Measurements from ENCODE around the gene TNS1.
"Not testable (repeated sequence)": the region's sequence is repeated elsewhere in the genome, so short reads cannot be mapped to it uniquely, and the experiment has no call there.

TNS1 gene

DNA sequence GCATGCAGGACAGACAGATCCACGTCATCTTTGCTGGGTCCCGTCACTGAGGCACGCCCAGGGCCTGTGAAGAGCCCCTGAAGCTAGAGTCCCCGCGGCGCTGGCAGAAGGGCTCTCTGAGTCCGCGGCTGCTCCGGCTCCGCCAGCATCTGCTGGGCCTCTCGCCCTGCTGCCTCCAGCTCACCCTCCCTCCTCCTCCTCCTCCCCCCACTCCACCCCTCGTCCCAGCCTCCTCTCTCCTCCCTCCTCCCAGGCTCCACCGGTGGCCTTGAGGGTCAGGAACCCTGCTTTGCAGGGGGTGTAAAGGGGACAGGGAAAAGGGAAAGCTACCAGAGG lies at the start of gene TNS1:
TNS1 (minus strand) TSS at position 151 of the 336 bp plus-strand sequence; CDS start at position 28, 123 bp downstream.
- Histone ChIP-seq H3K9me3 (no peaks in the 10 kb centered on the region), H3K27ac (no peak within 1 kb of the TSS), H3K4me1 (ENCODE audit: control insufficient read depth in 1 of 2, insufficient read depth in 1 of 2, low read depth in 1 of 2, low read length in 1 of 2) (peaks cover 41 to 50% of the 10 kb centered on the region in 2 experiments), H3K27me3 (peaks cover 2% of the 10 kb centered on the region), H3K36me3 (no peaks in the 10 kb centered on the region), H3K4me3 (ENCODE audit: low read depth in 1 of 2, low read length in 1 of 2) (no peak within 1 kb of the TSS)
- no peak for TF ChIP-seq CTCF (IDR thresholded peaks at IDR 0.05)

GRCh38 chr2:218051903-218052302 lies 49.1 kb upstream of the TNS1 start:
- H3K27me3 ChIP-seq, result no peaks in the 10 kb centered on the region
- H3K27ac ChIP-seq, result no peak overlapping the region
- H3K4me3 ChIP-seq (ENCODE audit: low read depth in 1 of 2, low read length in 1 of 2), result no peak overlapping the region
- peaks cover 14% of the 10 kb centered on the region in 2 experiments for H3K4me1 ChIP-seq (ENCODE audit: control insufficient read depth in 1 of 2, insufficient read depth in 1 of 2, low read depth in 1 of 2, low read length in 1 of 2)
- no peaks in the 10 kb centered on the region for H3K9me3 ChIP-seq
- no peaks in the 10 kb centered on the region for H3K36me3 ChIP-seq
- no peak for TF ChIP-seq CTCF (IDR thresholded peaks at IDR 0.05)

GRCh38 chr2:218047536-218048225 lies 44.9 kb upstream of the TNS1 start:
- Histone ChIP-seq H3K4me1 (ENCODE audit: control insufficient read depth in 1 of 2, insufficient read depth in 1 of 2, low read depth in 1 of 2, low read length in 1 of 2) (peaks cover 27 to 29% of the 10 kb centered on the region in 2 experiments), H3K4me3 (ENCODE audit: low read depth in 1 of 2, low read length in 1 of 2) (no peak overlapping the region), H3K27me3 (no peaks in the 10 kb centered on the region), H3K36me3 (no peaks in the 10 kb centered on the region), H3K9me3 (no peaks in the 10 kb centered on the region), H3K27ac (peak overlapping the region; percentile 55)
- no peak for TF ChIP-seq CTCF (IDR thresholded peaks at IDR 0.05)

GRCh38 chr2:218046238-218046637 lies 43.4 kb upstream of the TNS1 start:
- Histone ChIP-seq H3K27ac (peak overlapping the region; percentile 63), H3K36me3 (no peaks in the 10 kb centered on the region), H3K4me3 (ENCODE audit: low read depth in 1 of 2, low read length in 1 of 2) (no peak overlapping the region), H3K27me3 (no peaks in the 10 kb centered on the region), H3K9me3 (no peaks in the 10 kb centered on the region), H3K4me1 (ENCODE audit: control insufficient read depth in 1 of 2, insufficient read depth in 1 of 2, low read depth in 1 of 2, low read length in 1 of 2) (peaks cover 27 to 29% of the 10 kb centered on the region in 2 experiments)
- no peak for TF ChIP-seq CTCF (IDR thresholded peaks at IDR 0.05)

DNA sequence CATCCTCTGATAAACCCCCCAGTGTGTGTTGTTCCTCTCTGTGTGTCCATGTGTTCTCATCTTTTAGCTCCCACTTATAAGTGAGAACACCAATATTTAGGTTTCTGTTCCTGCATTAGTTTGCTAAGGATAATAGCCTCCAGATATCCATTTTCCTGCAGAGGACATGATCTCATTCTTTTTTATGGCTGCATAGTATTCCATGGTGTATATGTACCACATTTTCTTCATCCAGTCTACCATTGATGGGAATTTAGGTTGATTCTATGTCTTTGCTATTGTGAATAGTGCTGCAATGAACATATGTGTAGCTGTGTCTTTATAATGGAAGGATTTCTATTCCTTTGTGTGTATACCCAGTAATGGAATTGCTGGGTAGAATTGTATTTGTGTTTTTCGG lies 41.8 kb upstream of the TNS1 start:
- H3K9me3 ChIP-seq; H3K4me3 ChIP-seq (ENCODE audit: low read depth in 1 of 2, low read length in 1 of 2); H3K36me3 ChIP-seq; H3K27me3 ChIP-seq; H3K27ac ChIP-seq: not testable (repeated sequence)
- H3K4me1 ChIP-seq (ENCODE audit: control insufficient read depth in 1 of 2, insufficient read depth in 1 of 2, low read depth in 1 of 2, low read length in 1 of 2), result peaks cover 27 to 29% of the 10 kb centered on the region in 2 experiments

GRCh38 chr2:218043701-218044109 lies 40.9 kb upstream of the TNS1 start:
- Histone ChIP-seq H3K9me3 (no peaks in the 10 kb centered on the region), H3K4me1 (ENCODE audit: control insufficient read depth in 1 of 2, insufficient read depth in 1 of 2, low read depth in 1 of 2, low read length in 1 of 2) (peaks cover 27 to 29% of the 10 kb centered on the region in 2 experiments), H3K36me3 (no peaks in the 10 kb centered on the region), H3K27ac (no peak overlapping the region), H3K27me3 (no peaks in the 10 kb centered on the region), H3K4me3 (ENCODE audit: low read depth in 1 of 2, low read length in 1 of 2) (no peak overlapping the region)
- TF ChIP-seq CTCF (IDR thresholded peaks at IDR 0.05), result no peak

All from neutrophil (primary cell).